GM21390 (cell line): Measurements from ENCODE around the gene KLF15.

ENCODE experiments used
- ATAC-seq: cut with Tn5 transposase; IDR thresholded peaks from one replicate; pipeline ENCODE4 v1.9.1; 2021; ENCODE audit not compliant: unreplicated experiment

KLF15 gene

DNA sequence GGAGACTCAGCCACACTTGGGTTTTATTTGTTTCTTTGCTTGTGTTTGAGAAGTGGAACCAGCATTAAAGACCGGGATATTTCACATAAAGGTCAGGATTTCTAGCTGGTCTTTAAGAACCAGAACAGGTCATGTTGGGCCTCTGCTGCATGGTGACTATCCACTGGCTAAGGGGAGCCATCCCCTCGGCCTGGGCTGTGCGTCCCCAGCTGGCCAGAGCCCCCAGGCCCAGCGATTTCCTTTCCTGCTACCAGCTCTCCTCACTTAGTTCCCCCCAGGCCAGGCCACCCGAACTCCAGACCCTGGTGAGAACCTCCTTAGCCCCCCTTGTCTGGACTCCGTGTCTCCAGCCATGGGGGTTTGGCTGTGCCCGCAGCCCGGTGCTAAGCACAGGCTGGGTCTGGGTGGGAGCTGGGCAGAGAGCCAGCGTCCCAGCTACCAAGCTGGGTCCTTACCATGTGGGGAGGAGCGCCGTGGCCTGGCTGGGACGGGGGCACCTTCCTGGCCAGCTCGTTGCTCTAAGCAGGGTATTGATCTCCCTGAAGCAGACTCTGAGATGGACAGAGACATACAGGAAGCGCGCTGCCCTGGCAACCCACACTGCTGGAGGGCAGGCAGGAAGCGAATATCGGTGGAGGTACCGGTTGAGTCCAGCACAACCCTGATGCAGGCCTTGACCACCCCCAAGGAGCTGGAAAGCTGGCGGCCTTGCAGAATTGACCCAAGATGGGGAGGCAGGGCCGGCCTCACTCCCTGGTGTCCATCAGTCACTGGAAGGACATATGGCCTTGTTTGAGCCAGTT lies 49.4 kb downstream of the KLF15 start:
- no peak for ATAC-seq

DNA sequence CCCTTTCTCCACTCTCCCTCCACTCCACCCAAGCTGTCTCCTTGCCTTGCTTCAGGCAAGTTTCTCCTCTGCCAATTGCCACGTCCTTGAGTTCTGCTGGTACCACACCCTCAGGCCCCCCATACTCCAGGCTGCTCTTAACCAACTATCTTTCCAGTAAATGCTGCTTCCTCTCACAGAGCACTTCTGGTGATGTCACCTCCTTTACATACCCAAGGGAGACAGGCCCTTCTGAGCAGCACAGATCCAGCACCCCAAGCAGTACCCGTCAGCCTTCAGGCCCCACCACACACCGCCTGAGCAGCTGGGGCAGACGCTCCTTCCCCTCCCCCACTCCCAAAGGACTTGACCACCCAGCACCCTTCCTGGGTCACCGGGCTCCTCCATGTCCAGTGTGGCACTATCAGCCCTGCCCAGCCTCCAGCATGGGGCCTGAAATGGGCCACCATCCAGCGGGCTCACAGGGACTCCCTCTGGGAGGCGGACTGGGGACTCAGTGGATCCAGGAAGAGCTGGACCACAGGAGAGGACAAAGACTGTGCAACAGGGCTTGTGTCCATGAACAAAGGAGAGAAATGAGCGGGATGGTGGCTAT lies 50.2 kb downstream of the KLF15 start:
- ATAC-seq = no peak

GRCh38 chr3:126306397-126306796 lies 50.8 kb downstream of the KLF15 start:
- no peak for ATAC-seq

GRCh38 chr3:126305427-126305826 lies 51.8 kb downstream of the KLF15 start:
- no peak for ATAC-seq

- ATAC-seq = no peak
Observed at GRCh38 chr3:126304704-126305103, 52.5 kb downstream of the KLF15 start.

DNA sequence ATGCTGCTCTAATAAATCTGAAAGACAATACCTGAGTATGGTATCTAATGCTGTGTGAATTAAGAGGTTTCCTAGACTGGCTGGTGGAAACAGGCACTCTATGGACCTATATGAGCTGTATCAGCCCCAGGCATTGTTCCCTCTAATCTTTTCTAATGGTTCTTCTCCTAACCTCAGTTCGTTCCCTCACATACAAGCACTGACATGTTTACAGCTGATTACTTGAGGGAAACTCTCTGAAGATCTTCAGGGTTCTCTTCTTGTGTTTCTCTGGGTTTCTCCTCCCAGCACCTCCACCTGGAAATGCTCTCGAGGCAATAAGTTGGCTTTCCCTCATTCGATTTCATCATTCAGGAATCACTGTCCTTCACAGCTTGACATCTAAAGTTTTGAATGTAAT lies 52.9 kb downstream of the KLF15 start:
- ATAC-seq = no peak

DNA sequence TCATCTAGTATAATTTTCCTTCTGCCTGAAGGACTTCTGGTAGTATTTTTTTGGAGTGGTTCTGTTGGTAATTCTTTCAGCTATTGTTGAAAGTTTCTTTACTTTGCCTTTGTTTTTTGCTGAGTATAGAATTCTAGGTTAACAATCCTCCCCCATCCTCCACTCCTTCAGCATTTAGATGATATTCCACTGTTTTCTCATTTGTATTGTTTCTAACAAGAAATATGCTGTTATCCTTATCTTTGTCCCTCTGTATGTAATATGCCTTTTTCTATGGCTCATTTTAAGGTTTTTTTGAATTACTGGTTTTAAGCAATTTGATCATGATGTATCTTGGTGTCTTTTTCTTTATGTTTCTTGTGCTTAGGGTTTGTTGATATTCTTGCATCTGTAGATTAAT lies 53.9 kb downstream of the KLF15 start:
- no peak for ATAC-seq

DNA sequence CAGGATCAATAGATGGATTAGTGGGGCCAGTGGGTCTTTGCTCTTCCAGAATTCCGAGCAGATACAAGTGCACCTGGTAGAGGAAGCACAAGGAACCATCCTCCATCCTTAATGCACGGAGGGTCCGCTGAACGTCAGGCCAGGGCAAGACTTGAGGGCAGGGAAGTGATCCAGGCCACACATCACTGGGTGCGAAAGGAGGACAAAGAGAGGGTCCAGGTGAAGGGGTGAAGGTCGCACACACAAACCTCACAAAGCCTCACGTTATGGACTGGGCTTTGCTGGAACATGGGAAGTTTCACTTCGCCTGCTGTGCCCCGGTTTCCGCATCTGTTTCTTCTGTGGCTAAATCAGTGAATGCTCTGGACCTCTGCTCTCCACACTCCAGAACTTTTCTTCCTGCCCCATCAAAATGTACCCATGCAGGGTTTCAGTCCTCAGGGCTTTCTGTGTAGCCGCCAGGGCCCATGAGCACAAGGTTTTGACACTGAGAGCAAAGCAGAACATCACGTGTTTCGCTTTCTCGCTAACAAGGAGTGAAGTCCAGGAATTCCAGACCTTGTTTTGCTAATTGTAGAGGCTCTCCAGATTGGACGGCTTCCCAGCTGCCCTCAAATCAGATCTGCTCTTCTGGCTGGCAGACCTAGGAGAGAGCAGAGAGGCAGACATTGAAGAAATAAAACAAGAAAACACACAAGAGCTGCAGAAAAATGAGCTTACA lies 56.3 kb downstream of the KLF15 start:
- no peak for ATAC-seq

DNA sequence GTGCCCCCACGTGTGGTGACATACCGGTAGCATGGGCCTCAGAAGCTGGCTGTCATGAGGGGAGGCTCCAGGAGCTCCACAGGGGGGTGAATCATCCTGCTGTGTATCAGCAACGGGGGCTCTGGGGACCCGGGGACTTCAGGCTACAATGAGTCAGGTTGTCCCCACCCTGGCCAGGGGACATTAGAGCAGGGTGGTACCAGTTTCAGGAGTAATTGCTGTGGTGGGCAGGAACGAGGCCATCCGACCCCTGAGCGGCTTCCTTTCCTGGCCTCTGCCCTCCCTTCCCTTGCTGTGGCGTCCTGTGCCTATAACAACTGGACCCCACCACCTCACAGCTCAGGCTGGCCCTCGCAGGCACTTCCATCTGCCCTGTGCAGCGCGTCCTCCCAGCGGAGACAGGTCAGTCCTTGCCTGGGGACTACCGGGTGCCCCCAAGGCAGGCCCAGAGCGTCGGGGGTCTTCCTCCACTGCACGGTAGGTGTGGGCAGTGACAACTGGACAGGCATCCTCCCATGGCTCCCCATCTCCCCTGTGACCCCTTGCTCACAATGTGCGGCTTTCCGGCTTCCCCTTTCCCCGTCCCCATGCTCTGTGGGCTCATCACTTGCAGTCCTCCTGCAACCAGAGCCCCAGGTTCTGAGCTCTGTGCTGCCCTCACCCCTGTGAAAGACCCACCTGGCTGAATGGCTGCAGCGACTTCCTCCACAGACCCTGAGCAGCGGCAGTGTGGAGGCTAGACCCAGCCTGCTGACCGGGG lies 57.0 kb downstream of the KLF15 start:
- ATAC-seq = no peak

DNA sequence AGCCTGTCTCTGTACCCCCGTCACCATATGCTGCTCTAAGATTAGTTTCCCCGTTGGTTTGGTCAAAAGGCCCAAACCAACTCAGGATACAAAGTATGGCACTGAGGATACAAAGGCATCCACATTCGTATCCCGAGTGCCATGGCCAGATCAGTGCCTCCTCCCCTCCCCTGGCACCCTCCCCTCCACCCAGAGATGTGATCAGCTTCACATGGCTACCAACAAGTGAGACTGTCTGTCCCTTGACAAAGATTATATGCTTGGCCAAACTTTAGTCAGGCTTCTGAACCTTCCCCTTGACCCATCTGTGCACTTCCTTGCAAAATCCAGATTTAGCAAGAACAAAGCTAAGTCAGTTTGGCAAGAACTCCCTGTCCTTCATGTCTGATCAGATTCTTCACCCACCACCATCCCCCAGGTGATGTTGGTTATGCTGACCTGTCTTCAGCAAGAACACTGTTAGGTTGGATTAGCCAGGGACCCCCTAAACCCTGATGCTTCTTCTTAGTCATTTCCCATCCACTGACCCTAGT lies 61.7 kb downstream of the KLF15 start:
- no peak for ATAC-seq

DNA sequence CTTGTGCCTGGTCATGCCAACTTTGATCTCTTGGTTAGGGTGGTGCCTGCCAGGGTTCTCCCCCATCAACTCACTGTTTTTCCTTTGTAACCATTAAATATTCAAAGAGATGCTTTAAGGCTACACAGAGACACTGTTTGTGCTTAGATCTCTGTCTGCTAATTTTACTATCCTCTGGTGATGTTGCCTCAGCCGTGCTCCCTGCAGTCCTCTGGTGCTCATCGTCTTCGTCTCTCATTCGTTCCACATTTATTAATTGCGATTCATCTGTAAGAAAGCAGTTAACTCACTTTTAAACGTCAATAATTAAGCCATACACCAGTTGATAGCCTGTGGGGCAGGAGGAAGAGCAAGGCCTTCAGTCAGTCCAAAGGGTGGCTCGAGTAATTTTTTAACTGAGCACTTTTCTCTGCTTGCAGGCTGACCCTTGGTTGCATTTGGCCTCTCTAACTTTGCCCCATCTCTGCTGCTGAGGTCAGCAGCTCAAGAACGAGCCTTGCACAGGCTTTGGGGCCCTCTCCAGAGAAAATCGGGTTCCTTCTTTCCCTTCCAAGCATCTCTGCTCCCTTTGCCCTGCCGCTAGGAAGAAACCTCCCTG lies 62.9 kb downstream of the KLF15 start:
- no peak for ATAC-seq

DNA sequence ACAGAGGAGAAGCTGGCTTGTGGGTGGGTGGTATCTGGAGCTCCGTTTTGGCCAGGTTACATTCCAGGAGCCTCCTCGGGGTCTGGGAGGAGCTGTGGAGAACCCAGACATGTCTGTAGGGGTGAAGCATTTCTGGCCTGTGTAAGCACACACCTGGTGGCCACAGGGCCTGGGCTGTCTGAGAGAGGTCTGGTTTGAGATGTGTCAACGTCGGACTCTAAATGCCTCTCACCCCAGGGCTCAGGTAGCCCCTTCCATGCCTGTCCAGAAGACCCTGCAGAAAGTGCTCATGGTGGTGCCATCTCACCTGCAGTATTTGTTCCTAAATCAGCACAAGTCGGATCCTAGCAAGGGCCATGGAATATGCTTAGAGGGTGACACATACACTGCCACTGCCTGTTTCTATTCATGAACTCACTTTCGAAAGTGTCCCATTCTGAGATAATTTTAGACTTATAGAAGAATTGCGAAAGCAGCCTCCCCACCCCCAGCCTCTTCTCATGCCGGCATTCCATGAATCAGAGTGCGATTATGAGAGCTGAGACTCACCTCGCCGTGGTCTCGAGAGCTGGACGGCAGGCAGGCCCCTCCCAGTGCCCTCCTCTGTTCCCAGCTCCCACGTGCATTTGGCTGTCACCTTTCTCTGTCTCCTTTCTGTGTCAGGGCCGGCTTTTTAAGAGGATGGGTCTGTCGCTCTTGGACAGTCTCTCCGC lies 63.7 kb downstream of the KLF15 start:
- no peak for ATAC-seq
